Activated T-helper 17 cell treated with anti-CD3 and anti-CD28 coated beads, Interleukin-2, amount 50 U/mL, for 72 hours (primary cell): Measurements from ENCODE around the gene SERTAD2. TPM values are rescaled to one million over a fixed set of nuclear protein-coding genes. Genes with fewer than 3 reads are reported as not detected.

Experiments
- ATAC-seq: fragments of 150-1000 bp; cut with Tn5 transposase; replicated peaks from 2 replicates; pipeline ENCODE4 v1.10.0; 2021; ENCODE audit warnings: mild to moderate bottlenecking, moderate library complexity
- H3K27ac Mint-ChIP-seq: one replicate; pipeline ENCODE4 v1.8.0; 2022; ENCODE audit warnings: mixed read lengths
- H3K27me3 Mint-ChIP-seq: one replicate; pipeline ENCODE4 v1.8.0; 2022; ENCODE audit warnings: mixed read lengths
- H3K36me3 Mint-ChIP-seq: one replicate; pipeline ENCODE4 v1.8.0; 2022; ENCODE audit warnings: low read depth, mild to moderate bottlenecking, mixed read lengths
- H3K4me1 Mint-ChIP-seq: one replicate; pipeline ENCODE4 v1.8.0; 2022; ENCODE audit warnings: mixed read lengths
- H3K4me3 Mint-ChIP-seq: one replicate; pipeline ENCODE4 v1.8.0; 2022; ENCODE audit warnings: mild to moderate bottlenecking, mixed read lengths
- H3K9me3 Mint-ChIP-seq: one replicate; pipeline ENCODE4 v1.8.0; 2022; ENCODE audit warnings: mixed read lengths
- total RNA-seq, 2 donors: library from RNA; stranded (reverse); gene quantifications; one replicate each; pipeline ENCODE4 v1.2.3, GENCODE V29; 2022

SERTAD2 gene
- total RNA-seq, 2 donors from 2014 or later = 11.5 to 30.7 TPM

- H3K4me1 Mint-ChIP-seq = peaks cover 12% of the 10 kb centered on the region
- no peaks in the 10 kb centered on the region for H3K27me3 Mint-ChIP-seq
- ATAC-seq = peak; percentile 52
- no peaks in the 10 kb centered on the region for H3K9me3 Mint-ChIP-seq
- H3K4me3 Mint-ChIP-seq = peak overlapping the region; percentile 12
- no peak overlapping the region for H3K27ac Mint-ChIP-seq
- H3K36me3 Mint-ChIP-seq = no peaks in the 10 kb centered on the region
Observed at GRCh38 chr2:64646007-64646880, 7.5 kb downstream of the SERTAD2 start.

DNA sequence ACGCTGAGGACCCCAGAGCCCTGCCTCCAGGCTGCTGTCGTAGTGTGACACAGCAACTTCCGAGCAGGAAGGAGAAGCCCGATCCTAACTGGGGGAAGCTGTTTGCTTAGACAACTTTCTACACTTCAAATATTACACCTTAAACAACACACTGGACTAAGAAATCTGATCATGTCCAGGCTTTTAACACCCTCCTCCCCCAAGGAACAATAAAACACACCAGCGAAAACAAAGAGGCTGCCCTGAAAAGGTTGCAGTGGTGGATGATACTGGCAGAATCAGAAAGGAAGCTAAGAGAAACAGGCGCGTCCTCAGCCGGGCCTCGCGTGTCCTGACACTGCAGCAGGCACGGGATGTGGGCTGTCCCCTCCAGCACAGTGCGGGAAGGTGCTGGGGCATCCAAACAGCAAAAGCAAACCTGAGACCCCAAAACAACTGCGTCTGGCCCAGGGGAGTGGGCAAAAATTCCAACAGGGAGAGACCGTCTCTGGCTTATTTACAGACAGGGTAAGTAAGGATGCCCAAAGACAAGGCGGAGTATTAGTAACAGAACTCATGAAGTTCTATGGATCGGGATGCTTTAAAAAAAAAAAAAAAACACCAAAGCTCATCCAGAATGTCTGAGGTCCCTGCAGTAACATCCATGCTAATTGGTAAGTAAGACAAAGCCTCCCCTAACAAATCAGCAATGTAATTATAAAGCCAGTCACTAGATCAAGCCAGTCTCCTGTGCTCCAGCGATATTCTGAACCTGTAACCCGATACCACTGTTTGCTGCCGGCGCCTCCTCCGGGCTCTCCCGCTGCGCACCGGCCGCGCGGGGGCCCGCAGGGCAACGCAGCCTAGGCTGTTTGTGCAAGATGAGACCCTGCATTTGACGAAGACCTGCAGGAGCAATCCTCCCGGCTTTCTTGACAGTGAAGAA, 9.0 kb downstream of the SERTAD2 start:
- H3K9me3 Mint-ChIP-seq = no peaks in the 10 kb centered on the region
- H3K4me1 Mint-ChIP-seq = peaks cover 10% of the 10 kb centered on the region
- peak overlapping the region; percentile 80 for H3K4me3 Mint-ChIP-seq
- ATAC-seq = peak; percentile 79
- no peaks in the 10 kb centered on the region for H3K36me3 Mint-ChIP-seq
- H3K27ac Mint-ChIP-seq = peak overlapping the region; percentile 72
- no peaks in the 10 kb centered on the region for H3K27me3 Mint-ChIP-seq

GRCh38 chr2:64643838-64644457, 9.8 kb downstream of the SERTAD2 start:
- H3K4me3 Mint-ChIP-seq = peak overlapping the region; percentile 80
- no peaks in the 10 kb centered on the region for H3K9me3 Mint-ChIP-seq
- peak overlapping the region; percentile 72 for H3K27ac Mint-ChIP-seq
- no peaks in the 10 kb centered on the region for H3K27me3 Mint-ChIP-seq
- no peaks in the 10 kb centered on the region for H3K36me3 Mint-ChIP-seq
- peaks cover 7% of the 10 kb centered on the region for H3K4me1 Mint-ChIP-seq
- ATAC-seq = no peak

GRCh38 chr2:64641599-64641998, 12.1 kb downstream of the SERTAD2 start:
- H3K27ac Mint-ChIP-seq = no peak overlapping the region
- H3K4me3 Mint-ChIP-seq = no peak overlapping the region
- H3K4me1 Mint-ChIP-seq = peaks cover 26% of the 10 kb centered on the region
- no peaks in the 10 kb centered on the region for H3K27me3 Mint-ChIP-seq
- H3K9me3 Mint-ChIP-seq = no peaks in the 10 kb centered on the region
- ATAC-seq = no peak
- peaks cover 6% of the 10 kb centered on the region for H3K36me3 Mint-ChIP-seq

- no peaks in the 10 kb centered on the region for H3K9me3 Mint-ChIP-seq
- peaks cover 32% of the 10 kb centered on the region for H3K4me1 Mint-ChIP-seq
- no peak overlapping the region for H3K27ac Mint-ChIP-seq
- no peak for ATAC-seq
- no peak overlapping the region for H3K4me3 Mint-ChIP-seq
- peaks cover 18% of the 10 kb centered on the region for H3K36me3 Mint-ChIP-seq
- H3K27me3 Mint-ChIP-seq = no peaks in the 10 kb centered on the region
Observed at GRCh38 chr2:64640153-64641044, 13.3 kb downstream of the SERTAD2 start.

GRCh38 chr2:64639691-64640090, 14.0 kb downstream of the SERTAD2 start:
- no peaks in the 10 kb centered on the region for H3K27me3 Mint-ChIP-seq
- H3K4me1 Mint-ChIP-seq = peaks cover 30% of the 10 kb centered on the region
- no peaks in the 10 kb centered on the region for H3K9me3 Mint-ChIP-seq
- ATAC-seq = no peak
- H3K36me3 Mint-ChIP-seq = peaks cover 25% of the 10 kb centered on the region
- H3K4me3 Mint-ChIP-seq = no peak overlapping the region
- no peak overlapping the region for H3K27ac Mint-ChIP-seq

DNA sequence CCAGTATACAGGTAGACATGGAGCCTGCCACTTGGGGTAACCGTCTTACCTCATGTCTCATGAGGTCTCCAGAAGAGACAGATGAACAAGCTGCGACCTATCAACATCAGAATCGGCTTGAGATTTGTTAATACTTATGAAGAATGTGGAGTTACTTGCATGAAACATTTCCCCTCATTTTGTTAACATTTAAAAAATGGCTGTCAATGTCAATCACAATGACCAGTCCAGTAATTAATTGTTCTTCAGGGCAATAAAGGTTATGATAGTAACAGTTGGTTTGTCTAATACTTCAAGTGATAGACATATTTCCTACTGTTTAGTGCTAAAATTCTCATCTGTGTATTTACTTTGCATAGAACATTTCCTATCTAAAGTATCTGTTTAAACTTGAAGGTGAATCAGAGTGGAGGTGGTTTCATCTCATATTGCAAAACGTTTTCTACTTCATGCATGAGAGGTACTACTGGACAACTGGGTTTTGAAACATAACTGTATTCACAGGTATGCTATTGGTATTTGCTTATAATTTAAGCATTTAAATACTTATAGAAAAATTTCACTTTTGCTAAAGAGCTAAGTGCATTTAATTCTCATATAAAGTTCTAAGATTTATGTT, 15.1 kb downstream of the SERTAD2 start:
- Mint-ChIP-seq H3K9me3 (no peaks in the 10 kb centered on the region), H3K27me3 (no peaks in the 10 kb centered on the region), H3K4me1 (peaks cover 25% of the 10 kb centered on the region), H3K27ac (peak overlapping the region; percentile 10), H3K4me3 (peak overlapping the region; percentile 15), H3K36me3 (peaks cover 36% of the 10 kb centered on the region)
- no peak for ATAC-seq

DNA sequence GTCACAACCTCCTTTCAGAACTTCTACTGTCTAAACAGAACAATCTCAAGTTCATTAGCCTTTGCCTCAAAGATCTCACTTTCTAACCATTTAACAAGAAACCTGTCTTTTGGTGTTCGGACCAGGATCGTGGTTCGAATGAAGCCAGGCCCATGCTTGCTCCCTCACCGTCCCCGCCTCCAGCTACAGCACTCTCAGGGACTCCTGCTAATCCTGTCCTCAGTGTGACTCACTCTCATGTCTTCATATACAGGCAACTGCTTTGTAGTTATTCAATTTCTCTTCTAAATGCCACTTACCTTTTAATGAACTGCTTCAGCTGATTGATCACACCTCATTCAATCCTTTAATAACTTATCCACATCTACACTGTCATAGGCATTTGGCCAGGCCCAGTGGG, 15.8 kb downstream of the SERTAD2 start:
- Mint-ChIP-seq H3K4me1 (peaks cover 25% of the 10 kb centered on the region), H3K27me3 (no peaks in the 10 kb centered on the region), H3K36me3 (peaks cover 41% of the 10 kb centered on the region), H3K4me3 (peak overlapping the region; percentile 15), H3K27ac (peak overlapping the region; percentile 10), H3K9me3 (no peaks in the 10 kb centered on the region)
- peak; percentile 31 for ATAC-seq

GRCh38 chr2:64637000-64637635, 16.6 kb downstream of the SERTAD2 start:
- ATAC-seq = no peak
- H3K27me3 Mint-ChIP-seq = no peaks in the 10 kb centered on the region
- peak overlapping the region; percentile 23 for H3K4me3 Mint-ChIP-seq
- H3K36me3 Mint-ChIP-seq = peaks cover 43% of the 10 kb centered on the region
- H3K9me3 Mint-ChIP-seq = no peaks in the 10 kb centered on the region
- no peak overlapping the region for H3K27ac Mint-ChIP-seq
- H3K4me1 Mint-ChIP-seq = peaks cover 25% of the 10 kb centered on the region

- Mint-ChIP-seq H3K4me3 (peak overlapping the region; percentile 23), H3K27ac (no peak overlapping the region), H3K4me1 (peaks cover 25% of the 10 kb centered on the region)
Observed at GRCh38 chr2:64635976-64636911, 17.5 kb downstream of the SERTAD2 start.

DNA sequence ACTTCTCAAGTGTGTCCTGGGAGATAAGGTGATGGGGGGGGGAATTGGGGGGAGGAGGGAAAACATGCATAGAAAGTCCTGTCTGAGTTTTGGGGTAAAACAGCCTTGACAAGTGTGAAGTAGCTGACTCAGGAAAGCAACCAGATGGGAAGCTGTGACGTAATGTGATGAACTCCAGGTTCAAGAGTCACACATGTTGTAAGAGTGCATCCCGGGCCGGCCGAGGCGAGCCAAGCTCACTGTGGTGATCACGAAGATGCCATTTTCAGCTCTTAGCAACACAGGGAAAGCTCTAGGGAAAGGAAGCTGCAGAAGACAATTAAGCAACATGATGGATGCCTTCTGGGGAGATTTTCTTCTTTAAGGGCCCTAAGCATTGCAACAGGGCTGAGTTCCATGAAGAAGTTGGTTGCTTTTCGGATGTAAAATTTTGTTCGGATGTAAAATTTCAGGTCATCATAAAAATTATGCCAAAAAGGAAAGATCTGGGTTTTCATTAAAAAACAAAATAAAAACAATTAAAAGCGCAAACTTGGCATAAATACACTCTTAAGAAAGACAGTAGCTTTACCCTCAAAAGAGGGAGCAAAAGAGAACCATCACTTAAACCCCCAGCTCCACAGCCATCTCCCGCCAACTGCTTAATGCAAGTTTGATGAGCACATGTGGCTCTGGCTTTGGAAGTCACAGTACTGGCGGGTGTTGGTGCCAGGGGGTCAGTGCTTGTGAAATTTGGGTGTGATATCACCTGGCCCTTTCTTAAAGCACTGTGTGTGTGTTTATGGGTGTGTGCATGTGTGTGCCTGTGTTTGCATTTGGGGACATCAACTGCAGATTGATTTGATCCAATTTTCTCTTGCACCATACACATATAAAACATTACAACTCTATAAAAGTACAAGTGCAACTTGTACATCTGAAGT, 19.1 kb downstream of the SERTAD2 start:
- peaks cover 50% of the 10 kb centered on the region for H3K36me3 Mint-ChIP-seq
- no peaks in the 10 kb centered on the region for H3K27me3 Mint-ChIP-seq
- no peak overlapping the region for H3K4me3 Mint-ChIP-seq
- no peak for ATAC-seq
- no peak overlapping the region for H3K27ac Mint-ChIP-seq
- peaks cover 25% of the 10 kb centered on the region for H3K4me1 Mint-ChIP-seq
- H3K9me3 Mint-ChIP-seq = no peaks in the 10 kb centered on the region

More at GRCh38 chr2:64635976-64636911, 17.5 kb downstream of the SERTAD2 start:
- no peak for ATAC-seq
- H3K9me3 Mint-ChIP-seq = no peaks in the 10 kb centered on the region
- H3K36me3 Mint-ChIP-seq = peaks cover 43% of the 10 kb centered on the region
- no peaks in the 10 kb centered on the region for H3K27me3 Mint-ChIP-seq
